IMR-90 (cell line): ENCODE data around the gene USP6NL.
"Not testable (repeated sequence)": the region's sequence is repeated elsewhere in the genome, so short reads cannot be mapped to it uniquely, and the experiment has no call there.

Source experiments
- CHD1 ChIP-seq: IDR thresholded peaks from 2 replicates; pipeline ENCODE4 v1.6.1; 2012; ENCODE audit warnings: low read depth, low read length, improper control_type of control experiment
- CTCF ChIP-seq: conservative IDR thresholded peaks from 2 replicates; pipeline ENCODE4 v1.5.1; 2012; ENCODE audit warnings: mild to moderate bottlenecking, low read depth, low read length, improper control_type of control experiment
- POLR2A ChIP-seq: IDR thresholded peaks from 2 replicates; pipeline ENCODE4 v1.6.1; 2012; ENCODE audit warnings: mild to moderate bottlenecking, low read depth, low read length
- USF2 ChIP-seq: fragments of 150-350 bp; IDR thresholded peaks from 2 replicates; pipeline ENCODE4 v1.6.1; 2017; ENCODE audit warnings: mild to moderate bottlenecking, antibody characterized with exemption, low read length, low read depth

- not testable (repeated sequence) for TF ChIP-seq CTCF, USF2, CHD1, POLR2A
Observed at GRCh38 chr10:11627941-11628340, 16.5 kb upstream of the USP6NL start.
